Endothelial cell of umbilical vein (primary cell): Measurements from ENCODE around the gene TRAP1. TPM values are rescaled to one million over a fixed set of nuclear protein-coding genes. Genes with fewer than 3 reads are reported as not detected.

Experiments
- BruUV-seq: library from RNA; stranded (reverse); fragments of 400-500 nt; replicated peaks from 2 replicates; lab custom pipeline; 2021; lab: Mats Ljungman, UMichigan
- CTCF ChIA-PET: fragments of 300-600, 350-600 bp; sonication (Branson Sonifier 250); formaldehyde crosslinking; loops from one replicate; lab custom pipeline; 2021; ENCODE audit warnings: antibody characterized with exemption, inconsistent platforms; lab: Charles Lee
- POLR2A ChIA-PET: fragments of 300-600, 350-600 bp; sonication (Branson Sonifier 250); formaldehyde crosslinking; loops from one replicate; lab custom pipeline; 2021; ENCODE audit warnings: antibody characterized with exemption, inconsistent platforms; lab: Charles Lee
- DNase-seq: peaks from one replicate; pipeline ENCODE4 v3.0.0-alpha.2; 2011; ENCODE audit warnings: low read depth, low spot score
- FAIRE-seq: peaks from 2 replicates; lab custom pipeline; 2011; peaks lifted over from hg19 to GRCh38; lab: Jason Lieb, UNC
- H2AFZ ChIP-seq: 2 replicates; pipeline ENCODE4 v1.6.0; 2012; ENCODE audit warnings: low read depth, low read length, control low read depth, inconsistent platforms
- H3K27ac ChIP-seq: 2 replicates; pipeline ENCODE4 v1.5.1; 2011; ENCODE audit warnings: low read depth, mild to moderate bottlenecking, control low read depth, low read length, moderate library complexity; ENCODE audit not compliant: insufficient read depth
- H3K27me3 ChIP-seq, 2 experiments: 2 replicates each; pipeline versions ENCODE4 v1.6.0 to v1.6.1; 2011; ENCODE audit warnings: low read length in 2 of 2, mixed read lengths in 1 of 2; ENCODE audit not compliant: control insufficient read depth in 2 of 2, insufficient read depth in 2 of 2
- H3K36me3 ChIP-seq, 2 experiments: 2 replicates in 1 of 2; 3 replicates in 1 of 2; pipeline ENCODE4 v1.5.1; 2011; ENCODE audit warnings: low read length in 2 of 2, mild to moderate bottlenecking in 1 of 2, moderate library complexity in 1 of 2; ENCODE audit not compliant: control insufficient read depth in 2 of 2, insufficient read depth in 2 of 2; ENCODE audit errors: extremely low read depth in 1 of 2
- H3K4me1 ChIP-seq: 3 replicates; pipeline ENCODE4 v1.5.1; 2011; ENCODE audit warnings: mild to moderate bottlenecking, low read length; ENCODE audit not compliant: control insufficient read depth, insufficient read depth; ENCODE audit errors: extremely low read depth
- H3K4me2 ChIP-seq: 2 replicates; pipeline ENCODE4 v1.6.1; 2011; ENCODE audit warnings: low read length, control low read depth, mixed read lengths; ENCODE audit not compliant: insufficient read depth
- H3K4me3 ChIP-seq, 3 experiments: fragments of 200-600 bp in 1 of 3; sonication (generic), shearing (Covaris generic) in 1 of 3; replicated peaks in 1 of 3; 2 replicates each; pipeline ENCODE4 v1.5.1; 2011 to 2016; ENCODE audit warnings: control low read depth in 3 of 3, low read length in 3 of 3, mild to moderate bottlenecking in 2 of 3, inconsistent platforms in 1 of 3, low read depth in 1 of 3, moderate library complexity in 1 of 3; ENCODE audit not compliant: insufficient read depth in 1 of 3
- H3K79me2 ChIP-seq: 2 replicates; pipeline ENCODE4 v1.6.0; 2012; ENCODE audit warnings: low read length, inconsistent platforms; ENCODE audit not compliant: control insufficient read depth, insufficient read depth
- H3K9ac ChIP-seq: replicated peaks from 2 replicates; pipeline ENCODE3; 2011; ENCODE audit warnings: low read length, control low read depth; ENCODE audit not compliant: insufficient read depth; ENCODE audit errors: extremely low read depth
- H3K9me1 ChIP-seq: replicated peaks from 3 replicates; pipeline ENCODE4 v1.6.0; 2011; ENCODE audit warnings: mild to moderate bottlenecking, low read length; ENCODE audit not compliant: control insufficient read depth, insufficient read depth; ENCODE audit errors: extremely low read depth
- H3K9me3 ChIP-seq: replicated peaks from 2 replicates; pipeline ENCODE4 v1.5.1; 2012; ENCODE audit warnings: low read length, inconsistent platforms; ENCODE audit not compliant: control insufficient read depth, insufficient read depth
- H4K20me1 ChIP-seq: replicated peaks from 2 replicates; pipeline ENCODE3; 2011; ENCODE audit warnings: mild to moderate bottlenecking, low read length; ENCODE audit not compliant: control insufficient read depth, insufficient read depth; ENCODE audit errors: extremely low read depth
- CTCF ChIP-seq, 2 donors: IDR thresholded peaks; 1 replicate in 1 of 2; 2 replicates in 1 of 2; pipeline ENCODE4 v1.5.1; 2011; ENCODE audit warnings: low read length in 2 of 2, mild to moderate bottlenecking in 2 of 2, moderate library complexity in 2 of 2, control low read depth in 1 of 2, inconsistent platforms in 1 of 2, low read depth in 1 of 2; ENCODE audit not compliant: insufficient read depth in 1 of 2; ENCODE audit errors: extremely low read depth in 1 of 2
- EZH2 ChIP-seq: IDR thresholded peaks from 2 replicates; pipeline ENCODE4 v1.6.1; 2012; ENCODE audit warnings: borderline replicate concordance, low read depth, mild to moderate bottlenecking, moderate library complexity, low read length, inconsistent platforms; ENCODE audit not compliant: severe bottlenecking
- FOS ChIP-seq: IDR thresholded peaks from 2 replicates; pipeline ENCODE4 v1.6.1; 2011; ENCODE audit warnings: mild to moderate bottlenecking, low read length, moderate library complexity, borderline replicate concordance; ENCODE audit not compliant: insufficient read depth
- GATA2 ChIP-seq: IDR thresholded peaks from 2 replicates; pipeline ENCODE4 v1.7.0; 2011; ENCODE audit warnings: low read depth, mild to moderate bottlenecking, moderate library complexity, mixed read lengths, low read length; ENCODE audit not compliant: insufficient read length, insufficient read depth
- JUN ChIP-seq: IDR thresholded peaks from 2 replicates; pipeline ENCODE4 v1.6.1; 2011; ENCODE audit warnings: borderline replicate concordance, low read depth; ENCODE audit not compliant: insufficient read length, insufficient read depth
- MAX ChIP-seq: IDR thresholded peaks from 2 replicates; pipeline ENCODE4 v1.6.1; 2011; ENCODE audit not compliant: insufficient read depth, insufficient read length
- MYC ChIP-seq: IDR thresholded peaks from one replicate; pipeline ENCODE4 v1.6.1; 2011; ENCODE audit warnings: mild to moderate bottlenecking, low read depth, low read length
- POLR2A ChIP-seq: IDR thresholded peaks from 2 replicates; pipeline ENCODE4 v1.6.1; 2012; ENCODE audit warnings: low read depth, mild to moderate bottlenecking, control low read depth, low read length
- POLR2AphosphoS5 ChIP-seq: IDR thresholded peaks from 2 replicates; pipeline ENCODE4 v1.6.1; 2012; ENCODE audit warnings: low read depth, mild to moderate bottlenecking, control low read depth, low read length, moderate library complexity; ENCODE audit not compliant: insufficient read depth
- dilution Hi-C: fragments of 300-500 bp; cut with MboI; formaldehyde crosslinking; loops from one replicate; pipeline ENCODE4 v1.15.0; 2019; ENCODE audit warnings: low sequenced_read_pairs; ENCODE audit not compliant: extremely low pct_ligation_motif_present
- intact Hi-C: fragments of 100-400 bp; cut with micrococcal nuclease; formaldehyde crosslinking; loops from one replicate; pipeline ENCODE4 v1.10.0; 2022
- polyA plus RNA-seq, 4 experiments: library from polyadenylated mRNA; depleted of rRNA in 3 of 4; stranded (reverse) in 3 of 4; unstranded in 1 of 4; fragments of >200 nt; gene quantifications; 2 replicates each; pipeline versions ENCODE4 v1.2.1 to v1.2.3, GENCODE V29; 2011 to 2012; ENCODE audit warnings: missing spikeins in 1 of 4
- total RNA-seq: library from RNA; stranded (reverse); gene quantifications from 2 replicates; pipeline ENCODE4 v1.2.3, GENCODE V29; 2021

The TRAP1 gene
- total and polyA plus RNA-seq, 2 donors (not counting 3 experiments of a cell fraction or from before 2014, with no cell fraction given), result 95.6 to 102 TPM

GRCh38 chr16:3751878-3752277, 34.6 kb upstream of the TRAP1 start:
- H3K9ac ChIP-seq, result no peak overlapping the region
- ChIA-PET CTCF (no interaction called here), POLR2A (no interaction called here)
- H3K4me1 ChIP-seq, result no peaks in the 10 kb centered on the region
- H3K4me3 ChIP-seq, result no peak overlapping the region
- no TSS peak for BruUV-seq
- H4K20me1 ChIP-seq, result no peaks in the 10 kb centered on the region
- FAIRE-seq (no peak), DNase-seq (no peak)
- H3K27me3 ChIP-seq, result no peaks in the 10 kb centered on the region
- intact Hi-C loops, result no loop called here
- no peaks in the 10 kb centered on the region for H3K9me3 ChIP-seq
- dilution Hi-C loops, result no loop called here
- no peak for TF ChIP-seq POLR2A
- TF ChIP-seq FOS, result no peak
- TF ChIP-seq CTCF (IDR thresholded peaks at IDR 0.05; ENCODE audit: extremely low read depth in 1 of 2, insufficient read depth in 1 of 2, low read depth in 1 of 2, low read length in 2 of 2), result no peak
- no peak for TF ChIP-seq GATA2
- no peak for TF ChIP-seq MYC
- no peak for TF ChIP-seq EZH2
- no peak for TF ChIP-seq JUN
- no peak for TF ChIP-seq POLR2AphosphoS5
- no peak for TF ChIP-seq MAX
- H2AFZ ChIP-seq, result no peak overlapping the region
- H3K9me1 ChIP-seq, result no peaks in the 10 kb centered on the region
- H3K36me3 ChIP-seq, result peaks cover 11 to 16% of the 10 kb centered on the region in 2 experiments
- no peaks in the 10 kb centered on the region for H3K79me2 ChIP-seq
- no peak overlapping the region for H3K27ac ChIP-seq
- H3K4me2 ChIP-seq, result no peak overlapping the region
